GM21381 (cell line): ENCODE data around the gene MAP3K20.
"Not testable (repeated sequence)": the region's sequence is repeated elsewhere in the genome, so short reads cannot be mapped to it uniquely, and the experiment has no call there.

Experiments
- ATAC-seq: cut with Tn5 transposase; IDR thresholded peaks from one replicate; pipeline ENCODE4 v1.9.1; 2021; ENCODE audit warnings: mild to moderate bottlenecking, moderate library complexity; ENCODE audit not compliant: unreplicated experiment

MAP3K20 gene

DNA sequence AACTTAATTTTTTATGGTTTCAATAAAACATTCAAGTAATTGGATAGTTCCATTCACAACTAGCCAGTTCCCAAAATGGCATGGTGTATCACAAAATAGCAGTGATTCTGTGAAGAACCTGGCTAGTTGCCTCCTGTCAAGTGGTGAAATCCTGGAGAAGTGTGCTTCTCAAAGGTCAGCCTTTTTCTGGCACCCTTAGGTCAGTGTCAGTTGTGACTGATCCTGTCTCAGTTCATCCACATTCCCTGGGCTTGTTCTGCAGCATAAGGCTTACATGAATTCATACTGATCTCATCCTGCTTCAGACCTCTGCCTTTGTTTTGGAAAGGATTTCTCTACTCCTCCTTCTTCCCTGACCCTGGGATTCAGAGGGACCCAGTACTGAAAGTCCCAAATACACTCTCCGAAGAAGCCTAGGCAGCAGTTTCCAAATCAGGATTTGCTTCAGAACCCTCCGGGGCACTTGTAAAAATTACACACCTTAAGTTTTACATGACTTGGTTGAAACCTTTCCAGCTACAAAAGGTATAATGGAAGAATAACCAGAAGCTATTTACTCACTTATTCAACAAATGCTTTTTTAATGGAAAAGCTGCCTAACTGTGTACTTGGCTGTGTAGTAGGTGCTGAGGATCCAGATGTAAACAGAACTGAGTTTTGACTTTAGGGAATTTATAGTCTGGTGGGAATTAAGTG, 11.0 kb downstream of the MAP3K20 start:
- no peak for ATAC-seq

GRCh38 chr2:173087214-173087581, 11.6 kb downstream of the MAP3K20 start:
- no peak for ATAC-seq

- ATAC-seq = no peak
These were observed 12.3 kb downstream of the MAP3K20 start for GRCh38 chr2:173087793-173088496.

GRCh38 chr2:173090276-173090877, 14.7 kb downstream of the MAP3K20 start:
- no peak for ATAC-seq

GRCh38 chr2:173090973-173091660, 15.5 kb downstream of the MAP3K20 start:
- no peak for ATAC-seq

DNA sequence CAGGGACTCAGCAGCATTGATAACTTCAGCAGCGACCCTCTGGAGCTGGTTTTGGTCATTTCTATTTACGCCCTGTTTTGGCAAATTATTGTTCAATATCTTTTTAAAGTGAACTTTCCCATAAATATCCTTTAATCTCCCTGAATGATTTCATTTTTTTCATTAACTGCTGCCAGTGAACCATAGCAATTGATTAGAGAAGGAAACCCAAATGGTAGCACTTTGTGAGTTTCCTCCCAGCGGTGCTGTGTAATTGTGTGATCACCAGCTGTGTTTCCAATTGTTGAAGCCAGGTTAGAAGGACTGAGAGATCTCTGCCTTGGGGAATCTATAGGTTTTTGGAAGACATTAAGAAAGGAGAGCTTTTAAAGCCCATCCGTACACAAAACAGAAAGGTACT, 16.3 kb downstream of the MAP3K20 start:
- ATAC-seq = no peak

DNA sequence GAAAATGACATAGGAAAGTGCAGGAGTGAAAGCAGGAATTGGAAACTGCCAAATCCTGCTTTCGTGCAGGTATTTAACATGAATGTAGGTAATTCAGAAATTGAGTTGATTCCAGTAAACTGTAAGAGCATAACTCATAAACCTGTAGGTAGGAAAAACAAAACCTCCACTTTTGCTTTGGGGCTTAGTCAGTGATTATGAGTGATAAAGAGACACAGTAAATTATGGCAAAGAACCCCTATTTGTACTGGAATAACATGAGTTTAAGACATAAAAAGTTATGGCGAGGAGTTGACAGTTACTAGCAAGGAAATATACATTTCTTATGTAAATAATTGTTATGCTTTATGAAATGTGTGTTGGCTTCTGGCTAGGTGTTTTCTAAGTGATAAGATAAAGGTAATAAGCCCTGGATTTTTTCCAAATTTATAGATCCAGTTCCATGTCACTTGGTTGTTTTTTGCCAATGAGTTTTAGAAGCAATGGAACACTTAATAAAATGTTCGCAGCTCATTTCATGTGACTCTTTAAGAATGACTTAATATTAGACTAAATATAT, 17.3 kb downstream of the MAP3K20 start:
- ATAC-seq = no peak

- not testable (repeated sequence) for ATAC-seq
These were observed 18.0 kb downstream of the MAP3K20 start for GRCh38 chr2:173093617-173094016.

- ATAC-seq = no peak
These were observed 19.1 kb downstream of the MAP3K20 start for GRCh38 chr2:173094731-173095130.

DNA sequence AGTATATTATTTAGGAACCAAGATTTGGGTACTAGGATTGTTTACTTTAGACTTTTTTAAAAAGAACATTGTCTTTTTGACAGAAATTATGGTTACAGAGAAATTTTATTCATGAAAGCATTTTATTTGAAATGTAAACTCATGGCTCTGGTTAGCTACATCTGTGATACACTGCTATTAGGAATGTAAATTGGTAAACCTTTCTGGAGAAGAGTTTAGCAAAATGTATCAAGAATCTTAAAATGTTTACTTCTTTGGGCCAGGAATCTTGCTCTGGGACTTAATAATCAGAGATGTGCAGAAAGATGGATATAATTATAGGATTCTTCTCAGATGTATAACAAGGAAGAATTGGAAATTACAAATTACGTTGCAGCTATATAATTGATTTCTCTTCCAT, 19.7 kb downstream of the MAP3K20 start:
- ATAC-seq = no peak

GRCh38 chr2:173099271-173099670, 23.6 kb downstream of the MAP3K20 start:
- no peak for ATAC-seq

DNA sequence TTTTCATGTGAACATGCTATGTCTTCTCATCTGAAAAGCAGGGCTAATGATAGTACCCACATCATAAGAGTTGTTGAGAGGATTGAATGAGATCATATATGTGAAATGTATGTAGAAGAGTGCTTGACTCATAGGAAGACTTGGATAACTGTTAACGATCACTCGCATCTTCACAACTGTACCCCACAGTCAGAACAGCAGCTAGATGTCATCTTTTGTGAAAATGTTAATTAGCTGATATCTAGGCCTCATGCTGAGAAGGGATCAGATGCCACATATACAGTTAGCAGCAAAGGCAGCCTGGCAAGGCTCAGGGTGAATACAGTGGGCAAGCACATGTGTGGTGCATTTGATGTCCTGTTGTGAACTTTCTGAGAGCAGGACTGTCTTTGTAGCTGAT, 24.2 kb downstream of the MAP3K20 start:
- ATAC-seq = no peak

DNA sequence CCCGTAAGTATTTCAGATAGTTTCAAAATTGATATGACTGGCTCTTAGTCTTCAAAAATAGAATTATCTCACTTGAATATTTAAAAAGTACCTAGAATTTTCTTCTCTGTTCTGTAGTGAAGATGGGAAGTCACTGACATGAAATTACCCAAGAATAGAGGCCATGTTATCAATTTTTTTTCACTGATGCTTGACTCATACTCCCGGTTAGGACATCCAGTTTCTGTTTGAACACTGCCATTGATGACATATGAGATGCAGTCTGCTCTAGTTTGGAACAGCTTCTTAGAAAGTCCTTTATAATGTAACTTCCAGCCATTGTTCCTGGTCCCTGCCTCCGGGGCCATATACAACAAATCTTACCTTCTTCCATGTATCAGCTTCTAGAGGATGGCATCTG, 26.0 kb downstream of the MAP3K20 start:
- peak; percentile 51 for ATAC-seq

DNA sequence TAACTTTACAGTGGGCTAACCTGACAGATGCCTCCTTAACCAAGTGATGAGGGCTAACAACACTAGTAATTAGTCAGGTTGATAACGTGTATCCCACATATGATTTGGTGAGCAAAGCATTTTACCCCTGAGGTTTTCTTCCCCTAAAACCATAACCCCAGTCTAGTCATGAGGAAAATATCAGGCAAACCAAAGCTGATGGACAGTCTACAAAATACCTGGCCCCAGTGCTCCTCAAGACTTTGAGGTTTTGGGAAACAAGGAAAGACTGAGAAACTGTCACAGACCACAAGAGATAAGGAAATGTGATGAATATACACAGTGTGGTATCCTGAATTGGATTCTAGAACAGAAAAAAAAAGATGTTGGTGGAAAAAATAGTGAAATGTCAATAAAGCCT, 28.5 kb downstream of the MAP3K20 start:
- no peak for ATAC-seq

DNA sequence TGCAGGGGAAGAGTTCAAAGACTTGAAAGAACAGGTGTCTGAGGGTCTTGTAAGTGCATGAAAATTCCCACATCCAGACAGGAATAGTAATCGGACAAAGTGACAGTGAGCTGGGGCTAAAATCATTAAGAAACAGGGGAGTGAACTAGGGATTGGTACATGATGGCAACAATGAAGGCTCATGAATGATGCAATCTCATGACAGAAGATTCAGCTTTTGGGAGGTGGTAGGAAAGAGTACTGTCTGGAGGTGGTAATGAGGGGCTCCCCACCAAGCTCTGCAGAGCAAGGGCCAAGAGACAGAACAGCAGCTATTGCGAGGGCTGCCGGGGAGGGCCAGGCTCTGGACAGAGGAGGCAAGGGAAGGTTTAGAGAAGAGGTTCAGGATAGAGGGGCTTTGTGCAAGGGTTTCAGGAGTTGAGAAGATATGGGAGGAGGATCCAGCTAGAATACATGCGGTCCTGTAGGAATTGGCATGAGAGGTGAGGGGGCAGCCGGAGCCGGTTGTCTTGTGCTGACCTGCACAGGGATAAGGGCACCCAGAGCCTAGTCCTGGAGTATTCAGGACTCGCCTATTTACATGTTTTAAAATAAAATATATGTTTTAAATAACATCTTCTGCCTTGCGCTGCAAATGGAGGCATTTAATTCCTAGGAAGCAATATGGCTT, 31.4 kb downstream of the MAP3K20 start:
- no peak for ATAC-seq

- no peak for ATAC-seq
These were observed 32.0 kb downstream of the MAP3K20 start for GRCh38 chr2:173107629-173108022.

GRCh38 chr2:173109253-173110188, 33.9 kb downstream of the MAP3K20 start:
- no peak for ATAC-seq

DNA sequence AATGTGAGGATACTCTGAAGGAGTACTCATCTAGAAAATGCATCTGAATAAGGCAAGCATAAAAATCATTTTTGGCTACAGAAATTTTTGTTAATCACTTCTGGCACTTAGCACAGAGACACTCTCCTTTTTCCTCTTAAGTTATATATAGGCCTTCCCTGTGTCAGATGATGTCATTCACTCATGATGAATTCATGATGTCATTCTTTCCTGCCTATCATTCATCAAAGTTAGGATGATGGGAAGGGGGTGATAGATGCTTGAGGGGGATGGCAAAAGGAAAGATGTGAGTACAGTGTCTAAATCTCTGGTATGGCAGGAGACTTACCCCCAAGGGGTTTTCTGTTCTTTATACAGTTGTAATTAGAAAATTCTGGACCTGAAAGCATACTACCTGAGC, 42.0 kb downstream of the MAP3K20 start:
- ATAC-seq = no peak

DNA sequence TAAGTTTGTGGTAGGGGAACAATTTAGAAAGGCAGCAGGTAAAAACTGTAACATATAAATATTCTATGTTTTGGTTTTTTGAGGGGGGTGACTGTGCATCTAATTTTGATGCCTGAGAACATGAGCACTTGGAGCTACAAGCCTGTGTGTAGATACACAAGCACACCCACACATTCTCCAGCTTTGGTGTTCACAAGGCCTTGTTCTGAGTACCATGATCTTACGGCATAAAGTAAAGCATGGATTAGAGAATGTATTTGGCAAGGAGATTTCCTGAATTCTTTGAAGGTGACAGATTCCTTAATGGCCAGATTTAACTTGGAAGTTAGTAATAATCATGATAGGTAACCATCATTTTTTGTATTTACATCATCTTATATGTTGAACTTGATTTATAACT, 42.7 kb downstream of the MAP3K20 start:
- no peak for ATAC-seq
